H1 (cell line): ENCODE results near the gene HMCN2. TPM values are rescaled to one million over a fixed set of nuclear protein-coding genes. Genes with fewer than 3 reads are reported as not detected.
A peak's percentile ranks its signal among the peaks of the same experiment; 100 is the strongest.

Source experiments
- CTCF ChIA-PET: fragments of 300-600 bp; sonication (Branson Sonifier 250); formaldehyde crosslinking; loops from one replicate; lab custom pipeline; 2021; ENCODE audit not compliant: partially characterized antibody; lab: Charles Lee
- POLR2A ChIA-PET: fragments of 300-600 bp; sonication (Branson Sonifier 250); formaldehyde crosslinking; loops from one replicate; lab custom pipeline; 2021; ENCODE audit warnings: inconsistent platforms; ENCODE audit not compliant: partially characterized antibody; lab: Charles Lee
- DNase-seq, 2 experiments: peaks; one replicate each; pipeline versions ENCODE4 v3.0.0 to v3.0.0-alpha.2; 2010 to 2022; ENCODE audit warnings: low spot score in 2 of 2, low read depth in 1 of 2, mixed read lengths in 1 of 2
- FAIRE-seq: peaks from 2 replicates; lab custom pipeline; 2011; peaks lifted over from hg19 to GRCh38; lab: Jason Lieb, UNC
- H2AFZ ChIP-seq: 2 replicates; pipeline ENCODE4 v1.8.1; 2012; ENCODE audit warnings: low read length, inconsistent platforms
- H2AK5ac ChIP-seq: 2 replicates; pipeline ENCODE4 v1.6.1; 2013; ENCODE audit warnings: low read depth, low read length
- H2BK120ac ChIP-seq: replicated peaks from 2 replicates; pipeline ENCODE3; 2013; ENCODE audit warnings: low read depth, low read length, inconsistent platforms
- H2BK12ac ChIP-seq: 2 replicates; pipeline ENCODE4 v1.6.1; 2013; ENCODE audit warnings: low read depth, low read length
- H2BK15ac ChIP-seq: 2 replicates; pipeline ENCODE4 v1.6.1; 2013; ENCODE audit warnings: low read length
- H2BK20ac ChIP-seq: 2 replicates; pipeline ENCODE4 v1.6.1; 2013; ENCODE audit warnings: low read length
- H2BK5ac ChIP-seq: 2 replicates; pipeline ENCODE4 v1.6.1; 2013; ENCODE audit warnings: low read depth, low read length
- H3K14ac ChIP-seq: 2 replicates; pipeline ENCODE4 v1.6.1; 2013; ENCODE audit warnings: inconsistent platforms; ENCODE audit not compliant: insufficient read length
- H3K18ac ChIP-seq: 2 replicates; pipeline ENCODE4 v1.6.1; 2013; ENCODE audit warnings: low read length; ENCODE audit errors: extremely low read depth
- H3K23ac ChIP-seq: 2 replicates; pipeline ENCODE4 v1.6.1; 2013; ENCODE audit warnings: inconsistent platforms; ENCODE audit not compliant: insufficient read length
- H3K23me2 ChIP-seq: 2 replicates; pipeline ENCODE4 v1.6.1; 2013; ENCODE audit warnings: low read depth, low read length
- H3K27ac ChIP-seq: 2 replicates; pipeline ENCODE4 v1.6.1; 2011; ENCODE audit warnings: low read depth, low read length, inconsistent platforms
- H3K27me3 ChIP-seq, 4 experiments: replicated peaks in 1 of 4; 1 replicate in 1 of 4; 2 replicates in 3 of 4; pipeline versions ENCODE4 v1.6.1 to v1.8.1; 2011 to 2013; ENCODE audit warnings: low read length in 3 of 4, mild to moderate bottlenecking in 3 of 4, inconsistent platforms in 2 of 4, mixed read lengths in 2 of 4, moderate library complexity in 1 of 4; ENCODE audit not compliant: control insufficient read depth in 3 of 4, insufficient read depth in 3 of 4; ENCODE audit errors: extremely low read depth in 1 of 4
- H3K36me3 ChIP-seq, 4 experiments: 2 replicates each; pipeline versions ENCODE4 v1.6.1 to v1.8.1; 2011 to 2013; ENCODE audit warnings: mild to moderate bottlenecking in 4 of 4, low read length in 3 of 4, moderate library complexity in 2 of 4, control low read depth in 1 of 4, inconsistent platforms in 1 of 4; ENCODE audit not compliant: insufficient read depth in 4 of 4, control insufficient read depth in 2 of 4
- H3K4ac ChIP-seq: replicated peaks from 2 replicates; pipeline ENCODE3; 2013; ENCODE audit warnings: low read length, low read depth, mixed read lengths, inconsistent platforms; ENCODE audit not compliant: insufficient read length
- H3K4me1 ChIP-seq, 4 experiments: replicated peaks in 1 of 4; 1 replicate in 1 of 4; 2 replicates in 3 of 4; pipeline versions ENCODE4 v1.6.1 to v1.8.1; 2011 to 2013; ENCODE audit warnings: low read length in 3 of 4, inconsistent platforms in 2 of 4, mixed read lengths in 1 of 4; ENCODE audit not compliant: insufficient read depth in 4 of 4, control insufficient read depth in 3 of 4
- H3K4me2 ChIP-seq, 2 experiments: 2 replicates each; pipeline versions ENCODE4 v1.6.1 to v1.8.1; 2011 to 2013; ENCODE audit warnings: low read depth in 2 of 2, low read length in 2 of 2, control low read depth in 1 of 2, inconsistent platforms in 1 of 2, mild to moderate bottlenecking in 1 of 2; ENCODE audit not compliant: insufficient read depth in 1 of 2
- H3K4me3 ChIP-seq, 4 experiments: fragments of 200-600, 300-600 bp in 1 of 4; sonication (generic), shearing (Covaris generic), sonication (Bioruptor Twin) in 1 of 4; 2 replicates each; pipeline versions ENCODE4 v1.5.1 to v1.8.1; 2011 to 2016; ENCODE audit warnings: low read length in 4 of 4, low read depth in 3 of 4, control low read depth in 2 of 4, inconsistent platforms in 2 of 4, mild to moderate bottlenecking in 2 of 4, mixed read lengths in 1 of 4, moderate library complexity in 1 of 4; ENCODE audit not compliant: insufficient read depth in 2 of 4; ENCODE audit errors: extremely low read depth in 1 of 4
- H3K56ac ChIP-seq: replicated peaks from 2 replicates; pipeline ENCODE3; 2013; ENCODE audit warnings: low read depth, mild to moderate bottlenecking, mixed read lengths, low read length, inconsistent platforms; ENCODE audit not compliant: insufficient read length
- H3K79me1 ChIP-seq: 2 replicates; pipeline ENCODE4 v1.6.1; 2013; ENCODE audit warnings: low read depth, low read length, control low read depth
- H3K79me2 ChIP-seq, 2 experiments: 2 replicates each; pipeline versions ENCODE4 v1.6.1 to v1.8.1; 2012 to 2013; ENCODE audit warnings: low read length in 2 of 2, mild to moderate bottlenecking in 2 of 2, inconsistent platforms in 1 of 2; ENCODE audit not compliant: insufficient read depth in 2 of 2, control insufficient read depth in 1 of 2
- H3K9ac ChIP-seq, 4 experiments: replicated peaks in 1 of 4; 1 replicate in 1 of 4; 2 replicates in 3 of 4; pipeline versions ENCODE4 v1.6.1 to v1.8.1; 2011 to 2013; ENCODE audit warnings: low read depth in 3 of 4, low read length in 3 of 4, control low read depth in 2 of 4, mild to moderate bottlenecking in 2 of 4, moderate library complexity in 2 of 4, inconsistent platforms in 1 of 4; ENCODE audit errors: extremely low read depth in 1 of 4
- H3K9me3 ChIP-seq, 2 experiments: 2 replicates each; pipeline versions ENCODE4 v1.6.1 to v1.8.1; 2012 to 2013; ENCODE audit warnings: mild to moderate bottlenecking in 2 of 2, moderate library complexity in 2 of 2, control low read depth in 1 of 2, inconsistent platforms in 1 of 2, low read depth in 1 of 2, low read length in 1 of 2, mixed read lengths in 1 of 2; ENCODE audit not compliant: insufficient read depth in 2 of 2
- H4K20me1 ChIP-seq, 2 experiments: replicated peaks in 1 of 2; 2 replicates each; pipeline versions ENCODE3 to v1.8.1; 2011 to 2013; ENCODE audit warnings: inconsistent platforms in 2 of 2, low read length in 2 of 2, mild to moderate bottlenecking in 1 of 2; ENCODE audit not compliant: insufficient read depth in 2 of 2, control insufficient read depth in 1 of 2
- H4K5ac ChIP-seq: 2 replicates; pipeline ENCODE4 v1.6.1; 2013; ENCODE audit warnings: low read length, low read depth, mixed read lengths, inconsistent platforms; ENCODE audit not compliant: insufficient read length
- H4K8ac ChIP-seq: 2 replicates; pipeline ENCODE4 v1.8.0; 2013; ENCODE audit warnings: mild to moderate bottlenecking, moderate library complexity, low read length, inconsistent platforms; ENCODE audit not compliant: insufficient read depth; ENCODE audit errors: extremely low read depth
- H4K91ac ChIP-seq: replicated peaks from 2 replicates; pipeline ENCODE3; 2013; ENCODE audit warnings: low read length, mixed read lengths, inconsistent platforms; ENCODE audit not compliant: insufficient read length
- CHD1 ChIP-seq: IDR thresholded peaks from 2 replicates; pipeline ENCODE4 v1.6.1; 2012; ENCODE audit warnings: low read depth, low read length, improper control_type of control experiment
- CHD2 ChIP-seq: IDR thresholded peaks from 2 replicates; pipeline ENCODE4 v1.6.1; 2012; ENCODE audit warnings: low read length, improper control_type of control experiment
- CREB1 ChIP-seq: IDR thresholded peaks from 2 replicates; pipeline ENCODE4 v1.6.1; 2012; ENCODE audit warnings: inconsistent platforms
- HDAC2 ChIP-seq, 2 experiments: fragments of 300-600 bp in 1 of 2; sonication (generic) in 1 of 2; IDR thresholded peaks; 2 replicates each; pipeline ENCODE4 v1.6.1; 2011 to 2012; ENCODE audit warnings: low read depth in 2 of 2, low read length in 2 of 2, mild to moderate bottlenecking in 2 of 2, moderate library complexity in 2 of 2, borderline replicate concordance in 1 of 2, inconsistent platforms in 1 of 2
- JUN ChIP-seq: IDR thresholded peaks from 2 replicates; pipeline ENCODE4 v1.6.1; 2011; ENCODE audit warnings: low read depth, mild to moderate bottlenecking, improper control_type of control experiment, low read length
- POLR2A ChIP-seq, 2 experiments: IDR thresholded peaks; 1 replicate in 1 of 2; 2 replicates in 1 of 2; pipeline ENCODE4 v1.6.1; 2011; ENCODE audit warnings: low read depth in 2 of 2, low read length in 2 of 2, mild to moderate bottlenecking in 2 of 2; ENCODE audit errors: control extremely low read depth in 1 of 2
- RBBP5 ChIP-seq: IDR thresholded peaks from 2 replicates; pipeline ENCODE4 v1.7.1; 2012; ENCODE audit warnings: low read depth, mild to moderate bottlenecking, inconsistent platforms, low read length, moderate library complexity, borderline replicate concordance
- SP2 ChIP-seq: IDR thresholded peaks from 2 replicates; pipeline ENCODE4 v1.6.1; 2012; ENCODE audit warnings: mild to moderate bottlenecking, low read length, inconsistent platforms
- TBP ChIP-seq: IDR thresholded peaks from 2 replicates; pipeline ENCODE4 v1.6.1; 2011; ENCODE audit warnings: low read depth, low read length, improper control_type of control experiment
- WGBS, 2 experiments: shearing (Covaris generic) in 1 of 2; methylation state at CpG; one replicate each; pipeline versions ENCODE4 v1.1.6 to v1.1.7; 2013 to 2015; ENCODE audit warnings: low lambda C conversion rate in 2 of 2, mixed read lengths in 2 of 2, inconsistent platforms in 1 of 2, low coverage in 1 of 2, missing lambda C conversion rate in 1 of 2; ENCODE audit not compliant: insufficient replicate concordance in 2 of 2, insufficient coverage in 1 of 2, insufficient read length in 1 of 2; ENCODE audit errors: extremely low coverage in 1 of 2, missing lambda C conversion rate in 1 of 2; 5-methylcytosine and 5-hydroxymethylcytosine counted together
- polyA plus RNA-seq, 7 experiments: library from polyadenylated mRNA; depleted of rRNA in 3 of 7; stranded (reverse) in 5 of 7; unstranded in 2 of 7; fragments of >200 nt in 5 of 7; fragments of 200-250 nt in 2 of 7; gene quantifications; 1 replicate in 5 of 7; 2 replicates in 1 of 7; 4 replicates in 1 of 7; pipeline versions ENCODE4 v1.2.1 to v1.2.3, GENCODE V29; 2011 to 2013; ENCODE audit warnings: missing spikeins in 2 of 7, mixed read lengths in 2 of 7
- total RNA-seq: library from RNA; stranded (reverse); fragmentation: NEBNext Ultra II Directional; extraction: Animal tissue kit (Norgen Biotek cat#: 25700); gene quantifications from 2 replicates; pipeline ENCODE4 v1.2.1, GENCODE V29; 2021
- TF ChIP-seq, protein P1 (sequence below): IDR thresholded peaks from 2 replicates; pipeline ENCODE4 v1.6.1; 2012; ENCODE audit warnings: low read length, inconsistent platforms

HMCN2 gene
- total and polyA plus RNA-seq, 2 of the 8 experiments (the other 6 are each of a cell fraction or from before 2014, with no cell fraction given) = 5.0 to 9.1 TPM

DNA sequence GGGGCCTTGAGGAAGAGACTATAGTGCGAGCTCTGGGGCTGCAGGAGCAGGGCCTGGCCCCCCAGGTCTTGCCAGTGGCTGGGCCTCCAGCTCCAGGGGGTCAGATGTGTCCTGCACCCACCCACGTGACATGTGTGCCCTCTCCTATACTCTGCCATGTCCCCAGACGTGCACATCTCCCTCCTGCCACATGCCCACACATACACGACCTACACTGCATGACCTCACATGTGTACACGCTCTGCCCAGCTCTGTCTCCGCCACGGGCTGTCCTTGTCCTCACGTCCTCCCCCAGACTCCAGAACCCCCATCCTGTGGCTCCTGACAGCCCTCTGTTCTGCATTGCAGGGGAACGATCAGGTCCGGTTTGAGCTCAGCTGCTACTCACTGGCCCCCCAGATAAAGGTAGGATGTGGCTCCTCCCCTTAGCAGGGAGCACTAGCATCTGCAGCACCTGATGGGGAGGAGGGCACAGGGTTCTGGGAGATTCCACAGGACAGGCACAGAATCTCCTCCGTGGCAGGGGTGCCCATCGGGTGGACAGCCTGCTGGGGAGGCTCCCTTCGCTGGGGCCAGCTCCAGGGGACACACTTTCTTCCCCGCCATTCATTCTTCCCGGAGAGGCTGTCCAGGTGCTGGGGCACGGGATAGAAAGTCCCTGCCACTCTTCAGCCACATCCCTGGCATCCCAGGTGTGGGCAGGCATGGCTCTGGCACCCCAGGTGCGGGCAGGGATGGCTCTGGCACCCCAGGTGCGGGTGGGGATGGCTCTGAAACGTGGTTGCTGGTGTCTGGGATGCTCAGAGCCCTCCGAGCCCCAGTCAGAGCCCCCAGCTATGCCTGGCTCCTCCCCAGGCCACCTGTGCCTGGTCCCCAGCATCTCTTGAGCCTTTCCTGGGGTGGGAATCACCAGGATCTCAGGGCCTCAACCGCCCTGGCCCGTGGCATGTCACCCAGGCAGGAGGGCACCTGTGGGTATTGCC lies 198.5 kb downstream of the HMCN2 start:
- Histone ChIP-seq H2BK120ac (no peak overlapping the region), H3K56ac (no peak overlapping the region), H3K79me2 (no peaks in the 10 kb centered on the region), H3K4me2 (no peak overlapping the region), H2BK15ac (no peak overlapping the region), H3K9me3 (no peaks in the 10 kb centered on the region), H3K36me3 (peaks cover 0 to 19% (median 0%) of the 10 kb centered on the region in 4 experiments; a peak in 1 of 8 replicates), H3K27me3 (no peaks in the 10 kb centered on the region), H4K8ac (peak overlapping the region; percentile 79; the same call in 1 of the 2 replicates), H4K20me1 (peaks cover 0 to 2% of the 10 kb centered on the region in 2 experiments), H3K79me1 (no peaks in the 10 kb centered on the region), H4K91ac (no peak overlapping the region), H3K14ac (no peak overlapping the region), H3K23me2 (no peaks in the 10 kb centered on the region), H3K9ac (no peak overlapping the region), H3K23ac (no peak overlapping the region), H3K4me1 (peaks cover 0 to 5% (median 0%) of the 10 kb centered on the region in 4 experiments; a peak in 3 of 7 replicates), H2BK12ac (no peak overlapping the region), H2AK5ac (no peak overlapping the region), H2AFZ (no peak overlapping the region), H3K18ac (no peak overlapping the region), H4K5ac (no peak overlapping the region), H3K4me3 (no peak overlapping the region), H2BK5ac (no peak overlapping the region), H3K27ac (no peak overlapping the region), H2BK20ac (no peak overlapping the region), H3K4ac (no peak overlapping the region)
- FAIRE-seq = no peak
- 85% methylated on average over 22 of the region's 22 CpGs; no CpG with 5 or more reads in 1 of the 2 experiments for WGBS, 2 experiments
- TF ChIP-seq JUN (no peak), CHD2 (no peak), RBBP5 (no peak), POLR2A (IDR thresholded peaks at IDR 0.05; ENCODE audit: control extremely low read depth in 1 of 2, low read depth in 2 of 2, low read length in 2 of 2) (no peak), TBP (no peak), CHD1 (no peak), SP2 (no peak), CREB1 (no peak), HDAC2 (IDR thresholded peaks at IDR 0.05; ENCODE audit: borderline replicate concordance in 1 of 2, low read depth in 2 of 2, low read length in 2 of 2) (no peak)
- TF ChIP-seq, protein P1, sequence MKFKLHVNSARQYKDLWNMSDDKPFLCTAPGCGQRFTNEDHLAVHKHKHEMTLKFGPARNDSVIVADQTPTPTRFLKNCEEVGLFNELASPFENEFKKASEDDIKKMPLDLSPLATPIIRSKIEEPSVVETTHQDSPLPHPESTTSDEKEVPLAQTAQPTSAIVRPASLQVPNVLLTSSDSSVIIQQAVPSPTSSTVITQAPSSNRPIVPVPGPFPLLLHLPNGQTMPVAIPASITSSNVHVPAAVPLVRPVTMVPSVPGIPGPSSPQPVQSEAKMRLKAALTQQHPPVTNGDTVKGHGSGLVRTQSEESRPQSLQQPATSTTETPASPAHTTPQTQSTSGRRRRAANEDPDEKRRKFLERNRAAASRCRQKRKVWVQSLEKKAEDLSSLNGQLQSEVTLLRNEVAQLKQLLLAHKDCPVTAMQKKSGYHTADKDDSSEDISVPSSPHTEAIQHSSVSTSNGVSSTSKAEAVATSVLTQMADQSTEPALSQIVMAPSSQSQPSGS = no peak
- CTCF ChIA-PET = interaction anchor here (0.5 to 11.9 kb wide), 17 partner anchors 13 to 1764 kb away, joined by 3 to 136 read pairs (median 3); partner anchors contain the start of gene EXOSC2
- POLR2A ChIA-PET = interaction anchor here (1.8 to 2.3 kb wide), 4 partner anchors 10 to 227 kb away, joined by 5 to 9 read pairs (median 6); no protein-coding TSS in a partner anchor
- no peak for DNase-seq
